GM21528 (cell line): ENCODE measurements around the gene PKN2.
"Not testable (repeated sequence)": the region's sequence is repeated elsewhere in the genome, so short reads cannot be mapped to it uniquely, and the experiment has no call there.

Source experiments
- ATAC-seq: cut with Tn5 transposase; IDR thresholded peaks from one replicate; pipeline ENCODE4 v1.9.1; 2021; ENCODE audit warnings: mild to moderate bottlenecking, moderate library complexity; ENCODE audit not compliant: unreplicated experiment, low FRiP score

Gene PKN2

DNA sequence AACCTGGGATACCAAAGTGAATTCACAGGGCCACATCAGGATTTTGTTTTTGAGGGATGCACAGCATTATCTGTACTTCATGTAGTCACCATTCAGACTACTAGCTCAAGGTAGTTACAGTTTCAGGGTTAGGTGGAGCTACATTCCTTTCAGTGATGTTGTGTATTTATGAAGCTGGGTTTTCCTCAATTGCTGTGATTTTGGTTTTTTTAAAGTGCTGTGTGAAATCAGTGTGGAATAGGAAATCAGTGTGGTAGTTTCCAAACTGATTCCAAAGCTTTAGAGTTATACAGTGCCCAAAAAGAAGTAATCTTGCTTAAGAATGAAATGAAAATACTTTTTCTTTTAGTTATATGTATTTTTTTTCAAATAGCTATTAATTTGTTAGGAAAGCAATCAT, 95.8 kb downstream of the PKN2 start:
- ATAC-seq: no peak

DNA sequence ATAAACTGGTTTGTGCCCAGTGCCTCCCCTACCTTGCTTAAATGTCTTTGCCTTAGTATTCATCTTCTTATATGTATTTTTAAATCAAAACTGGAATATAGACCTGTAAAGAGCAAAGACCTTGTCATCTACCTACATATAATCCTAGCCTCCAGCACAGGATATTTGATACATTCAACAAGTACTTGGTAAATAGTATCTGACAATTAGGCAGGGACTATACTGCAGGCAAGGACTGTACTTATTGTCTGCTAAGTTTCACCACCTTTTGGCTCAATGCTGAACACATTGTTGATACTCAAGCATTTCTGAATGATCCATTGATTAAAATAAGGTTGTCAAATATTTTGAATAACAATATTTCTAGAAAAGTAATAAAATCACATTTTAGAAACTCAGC, 96.4 kb downstream of the PKN2 start:
- no peak for ATAC-seq

DNA sequence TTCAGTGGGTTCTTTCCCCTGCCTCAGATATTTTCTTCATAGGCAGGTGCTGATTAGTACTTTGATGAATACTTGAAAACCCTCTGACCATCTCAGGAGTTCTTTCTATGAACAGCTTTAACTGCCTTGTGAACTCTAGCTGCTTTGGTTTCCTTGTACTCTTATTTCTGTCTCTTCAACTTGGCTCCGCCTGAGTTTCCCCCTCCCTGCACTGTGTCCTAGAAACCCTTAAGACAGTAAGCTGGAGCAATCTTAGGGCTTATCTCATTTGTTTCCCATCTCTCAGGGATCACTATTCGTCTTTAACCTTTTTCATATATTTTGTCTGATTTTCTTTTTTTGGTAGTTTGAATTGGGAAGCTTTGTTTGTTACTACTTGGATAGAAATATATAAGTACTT, 99.1 kb downstream of the PKN2 start:
- no peak for ATAC-seq

DNA sequence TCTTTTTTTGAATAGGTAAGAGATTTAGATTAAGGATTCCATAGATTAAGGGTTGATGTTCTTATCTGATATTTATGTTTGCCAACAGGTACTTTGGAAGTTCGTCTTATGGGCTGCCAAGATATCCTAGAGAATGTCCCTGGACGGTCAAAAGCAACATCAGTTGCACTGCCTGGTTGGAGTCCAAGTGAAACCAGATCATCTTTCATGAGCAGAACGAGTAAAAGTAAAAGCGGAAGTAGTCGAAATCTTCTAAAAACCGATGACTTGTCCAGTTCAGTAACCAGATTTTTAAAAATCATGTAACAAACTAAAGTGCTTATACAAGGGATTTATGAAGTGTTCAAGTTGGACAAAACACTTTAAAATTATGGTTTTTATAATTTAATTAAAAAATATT, 100.5 kb downstream of the PKN2 start:
- no peak for ATAC-seq

DNA sequence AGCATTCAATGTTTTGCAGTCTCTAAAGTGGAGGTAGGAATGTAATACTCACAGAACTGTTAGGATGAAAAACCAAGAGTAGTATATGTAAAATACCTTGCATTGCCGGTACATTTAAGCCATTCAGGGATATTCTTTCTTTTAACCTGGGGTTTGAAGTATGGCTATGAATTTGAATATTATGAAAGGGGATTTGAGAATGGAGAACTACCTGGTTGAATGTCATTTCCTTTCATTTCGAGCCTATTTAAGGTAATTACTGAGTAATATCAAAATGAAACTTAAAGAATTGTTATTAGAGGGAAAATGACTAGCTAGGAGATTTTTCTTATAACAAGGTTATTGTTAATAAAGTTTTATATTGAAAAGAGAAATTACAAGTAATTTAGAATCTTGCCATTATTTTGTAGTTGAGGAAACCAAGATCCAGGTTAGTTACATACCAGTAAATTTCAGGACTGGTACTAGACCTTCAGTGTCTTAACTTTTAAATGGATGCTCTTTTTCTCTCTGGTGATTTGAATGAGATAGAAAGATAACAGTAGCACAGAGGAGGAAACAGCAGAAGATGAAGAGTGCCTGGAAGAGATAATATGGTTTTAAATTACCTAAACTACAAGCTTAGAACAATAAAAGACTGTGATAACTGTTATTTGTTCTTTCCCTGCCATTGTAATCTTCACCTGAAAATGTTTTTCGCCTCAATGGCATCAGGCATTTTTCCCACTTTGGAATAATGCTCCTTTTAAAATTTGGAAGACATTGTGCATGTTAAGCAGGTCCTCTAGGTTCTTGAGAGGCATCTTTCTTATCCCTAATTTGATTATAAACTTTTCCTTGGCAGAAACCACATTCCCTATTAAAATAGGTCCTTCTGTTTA, 103.2 kb downstream of the PKN2 start:
- ATAC-seq: no peak

DNA sequence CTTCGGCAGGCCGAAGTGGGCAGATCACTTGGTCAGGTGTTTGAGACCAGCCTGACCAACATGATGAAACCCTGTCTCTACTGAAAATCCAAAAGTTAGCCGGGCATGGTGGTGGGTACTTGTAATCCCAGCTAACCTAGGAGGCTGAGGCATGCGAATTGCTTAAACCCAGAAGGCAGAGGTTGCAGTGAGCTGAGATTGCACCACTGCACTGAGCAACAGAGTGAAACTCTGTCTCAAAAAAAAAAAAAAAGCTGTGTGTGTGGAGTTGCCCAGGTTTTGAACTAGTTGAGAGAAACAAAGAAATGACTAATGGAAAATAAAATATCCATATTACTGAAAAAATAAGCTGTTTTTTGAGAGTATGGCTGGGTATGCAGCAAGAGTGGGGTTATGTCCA, 107.1 kb downstream of the PKN2 start:
- ATAC-seq: no peak

DNA sequence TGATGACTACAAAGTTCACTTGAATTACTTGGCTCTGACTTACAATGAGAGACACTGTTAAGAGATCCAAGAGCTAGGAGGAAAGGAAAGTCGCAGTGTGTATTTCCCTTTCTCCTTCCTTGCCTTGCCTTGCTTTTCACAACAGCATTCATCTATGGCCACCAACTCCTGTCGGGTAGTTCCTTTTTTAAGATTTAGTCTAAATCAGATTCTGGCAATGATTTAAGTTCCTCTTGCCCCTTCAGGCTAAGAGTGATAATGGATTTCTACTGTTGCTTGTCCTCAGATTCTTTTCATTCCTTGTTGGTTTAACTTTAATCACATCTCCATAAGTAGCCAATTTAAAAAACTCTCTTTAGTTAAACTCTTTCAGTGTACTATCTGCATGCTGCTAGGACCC, 115.4 kb downstream of the PKN2 start:
- no peak for ATAC-seq

DNA sequence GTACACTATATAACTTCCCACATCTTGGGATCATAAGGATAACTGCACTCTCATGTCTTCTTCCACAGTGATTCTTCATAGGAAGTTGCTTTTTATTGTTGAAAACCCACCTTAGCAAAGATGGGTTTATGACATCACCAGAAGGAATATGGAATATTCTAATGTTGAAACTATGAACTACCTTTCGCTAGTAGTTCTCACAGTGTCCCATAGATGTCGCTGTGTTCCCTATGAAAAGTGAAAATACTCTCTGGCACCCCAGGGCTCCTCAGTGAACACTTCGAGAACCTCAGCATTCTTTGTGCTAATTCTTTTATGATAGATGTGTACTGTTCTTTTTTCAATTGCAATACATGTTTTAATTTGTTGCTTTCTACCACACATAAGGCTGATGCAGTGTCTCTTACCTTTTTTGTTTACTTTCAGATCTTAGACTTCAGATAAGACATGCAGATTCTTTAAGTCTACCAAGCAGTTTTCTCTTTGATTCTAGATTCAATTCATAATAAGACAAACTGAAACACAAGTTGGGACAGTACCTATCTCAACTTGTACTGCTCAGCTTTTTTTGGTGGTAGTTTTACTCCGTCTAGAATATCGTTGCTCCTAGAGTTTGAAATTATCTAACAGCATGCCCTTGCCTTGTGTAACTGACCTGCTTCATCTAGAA, 116.4 kb downstream of the PKN2 start:
- ATAC-seq: no peak

DNA sequence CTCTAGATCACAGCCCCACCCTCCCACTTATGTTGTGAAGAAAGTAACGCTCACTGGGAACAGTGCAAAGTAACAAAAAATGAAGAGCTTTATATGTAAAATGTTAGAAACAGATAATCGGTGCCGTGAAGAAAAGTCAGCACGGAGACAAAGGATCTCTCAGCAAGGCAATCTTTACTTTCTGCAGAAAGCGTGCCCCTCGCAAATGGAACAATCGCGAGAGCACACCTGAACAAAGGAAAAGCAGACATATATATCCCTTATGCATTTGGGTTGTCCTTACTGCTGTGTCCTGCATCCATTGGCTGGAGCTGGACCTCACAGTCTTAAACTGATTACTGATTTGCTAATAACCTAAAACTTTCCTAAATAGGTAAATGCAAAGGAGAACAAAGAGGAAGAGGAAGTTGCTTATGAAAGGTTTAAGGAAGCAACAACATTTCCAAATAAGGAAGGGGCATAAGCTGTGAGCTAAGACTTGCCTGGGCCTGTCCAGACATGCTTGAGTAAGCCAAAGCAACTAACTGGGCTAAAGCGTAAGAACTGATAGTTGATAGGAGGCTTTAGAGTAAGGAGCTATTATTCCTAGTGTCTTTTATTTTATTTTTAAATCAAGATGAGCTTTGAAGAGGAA, 117.6 kb downstream of the PKN2 start:
- ATAC-seq: no peak

DNA sequence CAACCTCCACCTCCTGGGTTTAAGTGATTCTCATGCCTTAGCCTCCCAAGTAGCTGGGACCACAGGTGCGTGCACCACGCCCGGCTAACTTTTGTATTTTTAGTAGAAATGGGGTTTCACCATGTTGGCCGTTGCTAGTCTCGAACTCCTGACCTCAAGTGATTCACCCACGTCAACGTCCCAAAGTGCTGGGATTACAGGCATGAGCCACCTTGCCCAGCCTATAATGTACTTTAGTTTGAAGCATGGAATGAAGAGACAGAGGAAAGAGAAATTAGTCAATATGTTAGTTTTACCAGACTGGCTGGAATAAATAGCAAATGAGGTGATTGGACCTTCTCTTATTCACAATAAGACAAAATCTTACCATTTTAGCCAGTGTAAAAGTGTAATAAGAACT, 118.3 kb downstream of the PKN2 start:
- ATAC-seq: no peak

DNA sequence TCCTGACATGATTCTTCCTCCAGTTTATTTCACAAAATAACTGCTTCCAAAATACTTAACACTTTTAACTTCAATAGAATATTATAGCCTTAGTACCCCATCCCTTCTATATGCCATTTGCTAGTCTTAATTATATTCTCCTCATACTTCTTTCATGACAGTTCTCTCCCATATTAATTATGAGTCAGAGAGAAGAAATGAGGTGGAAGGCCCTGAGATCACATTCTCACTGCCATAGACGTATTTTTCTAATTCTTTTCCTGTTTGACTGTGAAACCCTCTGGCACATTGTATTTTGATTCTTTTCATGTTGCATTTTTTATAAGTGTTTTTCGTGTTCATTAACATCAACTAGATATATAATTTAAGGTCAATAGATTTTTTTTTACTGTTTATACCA, 118.9 kb downstream of the PKN2 start:
- ATAC-seq: no peak

DNA sequence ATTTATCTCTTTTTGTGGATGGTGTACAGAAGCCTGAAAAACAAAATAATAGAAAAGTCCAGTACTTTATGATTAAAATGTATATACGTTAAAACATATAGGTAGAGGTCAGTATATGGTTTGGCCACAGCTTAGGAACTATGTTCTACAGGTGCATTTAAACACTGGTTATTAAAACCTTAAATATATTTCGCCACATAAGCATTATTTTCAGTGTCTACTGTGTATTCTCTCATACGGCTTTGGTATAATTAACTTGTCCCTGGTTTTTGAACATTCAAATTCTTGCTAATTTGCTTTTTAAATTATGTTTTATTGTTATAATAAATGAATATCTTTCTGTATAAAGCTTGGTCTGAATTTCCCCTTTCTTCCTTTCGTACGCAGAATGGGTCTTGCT, 119.4 kb downstream of the PKN2 start:
- ATAC-seq: no peak

DNA sequence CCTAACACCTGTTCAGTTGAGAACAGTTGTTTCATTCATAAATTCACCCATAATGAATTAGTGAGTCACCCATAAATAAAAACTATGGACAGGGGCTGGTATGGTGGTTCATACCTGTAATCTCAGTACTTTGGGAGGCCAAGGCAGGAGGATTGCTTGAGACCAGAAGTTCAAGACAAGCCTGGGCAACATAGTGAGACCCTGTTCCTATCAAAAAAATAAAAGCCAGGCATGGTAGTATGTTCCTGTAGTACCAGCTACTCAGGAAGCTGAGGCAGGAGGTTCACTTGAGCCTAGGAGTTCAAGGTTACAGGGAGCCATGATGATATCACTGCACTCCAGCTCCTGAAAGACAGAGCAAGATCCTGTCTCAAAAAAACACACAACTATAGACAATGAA, 128.3 kb downstream of the PKN2 start:
- ATAC-seq: no peak

DNA sequence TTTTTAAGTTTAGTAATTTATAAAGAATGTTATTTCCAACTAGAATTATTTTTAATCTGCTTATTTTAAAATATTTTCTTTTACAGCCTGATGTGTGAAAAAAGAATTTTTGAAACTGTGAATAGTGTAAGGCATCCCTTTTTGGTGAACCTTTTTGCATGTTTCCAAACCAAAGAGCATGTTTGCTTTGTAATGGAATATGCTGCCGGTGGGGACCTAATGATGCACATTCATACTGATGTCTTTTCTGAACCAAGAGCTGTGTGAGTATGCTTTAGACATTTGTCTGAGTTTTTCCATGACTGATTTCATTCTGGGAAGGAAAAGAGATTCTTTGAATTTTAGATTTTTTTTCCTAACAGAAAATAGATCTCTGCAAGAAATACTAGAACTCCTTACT, 129.4 kb downstream of the PKN2 start:
- no peak for ATAC-seq

DNA sequence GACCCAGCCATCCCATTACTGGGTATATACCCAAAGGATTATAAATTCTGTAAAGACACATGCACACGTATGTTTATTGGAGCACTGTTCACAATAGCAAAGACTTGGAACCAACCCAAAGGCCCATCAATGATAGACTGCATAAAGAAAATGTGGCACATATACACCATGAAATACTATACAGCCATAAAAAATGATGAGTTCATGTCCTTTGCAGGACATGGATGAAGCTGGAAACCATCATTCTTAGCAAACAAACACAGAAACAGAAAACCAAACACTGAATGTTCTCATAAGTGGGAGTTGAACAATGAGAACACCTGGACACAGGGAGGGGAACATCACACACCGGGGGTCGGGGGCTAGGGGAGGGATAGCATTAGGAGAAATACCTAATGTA, 135.6 kb downstream of the PKN2 start:
- not testable (repeated sequence) for ATAC-seq

DNA sequence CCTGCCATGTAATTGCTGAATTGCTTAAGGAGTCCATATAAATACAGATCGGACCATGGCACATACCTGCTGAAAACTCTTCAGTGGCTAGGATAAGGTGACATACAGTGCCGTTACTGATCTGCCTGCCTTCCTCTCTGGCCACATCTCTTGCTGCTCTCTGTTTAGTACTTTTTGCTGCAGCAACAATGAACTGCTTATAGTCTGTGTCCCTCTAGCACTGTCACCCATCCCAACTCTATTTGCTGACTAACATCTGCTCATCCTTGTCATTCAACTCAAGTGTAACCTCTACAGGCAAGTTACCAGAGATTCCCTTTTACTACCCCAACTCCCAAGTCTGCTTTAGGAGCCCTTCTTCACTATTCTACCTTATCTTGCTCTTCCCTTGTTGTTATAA, 141.6 kb downstream of the PKN2 start:
- no peak for ATAC-seq

DNA sequence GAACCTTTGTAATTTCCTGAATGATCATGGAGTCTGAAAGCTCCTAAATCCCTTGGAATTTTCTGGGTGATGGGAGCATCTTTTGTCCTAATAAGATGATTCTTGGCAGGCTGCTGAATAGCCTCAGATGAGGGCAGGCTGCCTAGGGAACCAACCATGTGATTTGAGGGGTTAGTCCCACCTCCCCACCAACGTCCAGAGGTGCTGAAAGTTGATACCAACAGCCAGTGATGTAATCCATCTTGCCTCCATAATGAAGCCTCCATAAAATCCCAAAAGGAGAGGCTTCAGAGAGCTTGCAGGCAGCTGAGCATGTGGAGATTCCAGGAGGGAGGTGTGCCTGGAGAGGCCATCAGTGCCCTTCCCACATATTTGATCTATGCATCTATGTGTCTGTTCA, 163.6 kb downstream of the PKN2 start:
- ATAC-seq: no peak

DNA sequence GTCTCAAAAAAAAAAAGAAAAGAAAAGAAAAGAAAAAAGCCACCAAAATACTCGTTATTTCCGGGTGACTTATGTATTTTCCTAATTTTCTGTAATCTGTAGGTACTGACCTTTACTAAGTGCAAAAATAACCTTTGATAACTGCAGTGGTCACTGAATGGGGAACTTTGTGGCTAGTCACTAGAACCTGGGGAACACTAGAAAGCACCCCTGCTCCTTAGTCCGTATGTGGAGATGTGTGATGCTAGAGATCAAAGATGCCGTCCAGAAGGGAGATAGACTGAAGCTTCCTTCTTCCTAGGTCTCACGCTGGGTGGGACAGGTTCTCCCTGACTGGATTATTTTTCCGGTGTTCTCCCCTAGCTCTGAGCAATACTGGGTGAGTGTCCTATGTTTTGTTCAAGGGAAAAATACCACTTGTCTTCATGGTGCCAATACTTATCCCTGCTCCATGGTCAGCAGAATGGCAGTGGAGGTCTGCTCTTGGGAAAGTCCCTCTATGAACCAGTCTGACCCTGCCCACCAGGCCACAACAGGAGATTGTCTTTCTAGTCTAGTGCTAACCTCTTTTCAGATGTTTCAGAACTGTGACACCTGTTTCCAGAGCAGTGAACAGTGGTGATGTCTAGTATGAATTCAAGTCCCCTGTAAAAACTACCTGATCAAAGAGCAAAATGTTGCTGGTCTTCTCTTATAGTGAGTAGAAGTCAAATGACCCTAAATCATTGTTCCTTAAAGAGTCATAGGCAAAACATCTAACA, 167.4 kb downstream of the PKN2 start:
- ATAC-seq: no peak

DNA sequence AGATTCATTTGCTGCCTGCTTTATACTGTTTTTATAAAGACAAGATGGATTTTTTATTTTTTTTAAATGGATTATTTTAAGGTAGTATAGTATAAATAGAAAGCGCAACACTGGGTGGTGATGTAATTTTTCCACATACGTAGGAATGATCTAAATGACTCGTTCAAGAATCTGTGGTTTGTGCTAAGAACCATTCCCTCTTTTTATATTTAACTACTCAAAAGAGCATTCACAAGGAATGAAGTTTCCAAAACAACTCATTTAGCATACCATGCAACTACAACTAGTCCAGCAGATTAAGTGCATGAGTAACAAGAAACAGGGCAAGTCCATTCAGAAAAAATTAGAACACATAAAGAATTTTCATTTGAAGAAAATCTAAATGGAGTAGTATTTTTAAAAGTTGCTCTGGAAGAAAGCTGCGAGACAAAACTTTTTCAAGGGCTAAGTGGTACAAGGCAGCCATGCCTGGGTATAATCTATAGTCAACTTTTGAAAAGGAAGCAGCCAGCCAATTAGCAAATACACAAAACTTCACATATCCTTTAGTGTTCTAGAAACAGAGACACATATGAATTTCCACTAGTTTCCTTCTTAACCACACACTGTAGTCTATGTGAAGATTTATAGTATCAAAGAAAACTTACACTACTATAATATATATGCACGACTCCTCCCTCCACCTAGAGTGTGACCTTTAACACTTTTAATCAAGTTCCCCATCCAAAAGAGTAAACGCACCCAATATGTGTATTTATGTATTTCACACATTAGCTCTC, 183.9 kb downstream of the PKN2 start:
- ATAC-seq: no peak

DNA sequence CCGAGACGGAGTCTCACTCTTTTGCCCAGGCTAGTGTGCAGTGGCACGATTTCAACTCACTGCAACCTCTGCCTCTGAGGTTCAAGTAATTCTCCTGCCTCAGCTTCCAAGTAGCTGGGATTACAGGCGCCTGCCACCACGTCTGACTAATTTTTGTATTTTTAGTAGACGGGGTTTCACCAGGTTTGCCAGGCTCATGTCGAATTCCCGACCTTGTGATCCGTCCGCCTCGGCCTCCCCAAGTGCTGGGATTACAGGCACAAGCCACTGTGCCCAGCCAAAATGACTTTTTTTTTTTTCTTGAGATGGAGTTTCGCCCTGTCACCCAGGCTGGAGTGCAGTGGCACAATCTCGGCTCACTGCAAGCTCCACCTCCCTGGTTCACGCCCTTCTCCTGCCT, 185.6 kb downstream of the PKN2 start:
- ATAC-seq: not testable (repeated sequence)
